Stimulated activated CD4-positive, alpha-beta T cell treated with anti-CD3 and anti-CD28 coated beads, Interleukin-2, amount 100 ng/mL, for 4 hours (primary cell): Measurements from ENCODE around the gene ZSWIM3.

Experiments used
- DNase-seq: peaks from one replicate; pipeline ENCODE4 v3.0.0-alpha.2; 2020; ENCODE audit warnings: low read depth

Gene ZSWIM3

DNA sequence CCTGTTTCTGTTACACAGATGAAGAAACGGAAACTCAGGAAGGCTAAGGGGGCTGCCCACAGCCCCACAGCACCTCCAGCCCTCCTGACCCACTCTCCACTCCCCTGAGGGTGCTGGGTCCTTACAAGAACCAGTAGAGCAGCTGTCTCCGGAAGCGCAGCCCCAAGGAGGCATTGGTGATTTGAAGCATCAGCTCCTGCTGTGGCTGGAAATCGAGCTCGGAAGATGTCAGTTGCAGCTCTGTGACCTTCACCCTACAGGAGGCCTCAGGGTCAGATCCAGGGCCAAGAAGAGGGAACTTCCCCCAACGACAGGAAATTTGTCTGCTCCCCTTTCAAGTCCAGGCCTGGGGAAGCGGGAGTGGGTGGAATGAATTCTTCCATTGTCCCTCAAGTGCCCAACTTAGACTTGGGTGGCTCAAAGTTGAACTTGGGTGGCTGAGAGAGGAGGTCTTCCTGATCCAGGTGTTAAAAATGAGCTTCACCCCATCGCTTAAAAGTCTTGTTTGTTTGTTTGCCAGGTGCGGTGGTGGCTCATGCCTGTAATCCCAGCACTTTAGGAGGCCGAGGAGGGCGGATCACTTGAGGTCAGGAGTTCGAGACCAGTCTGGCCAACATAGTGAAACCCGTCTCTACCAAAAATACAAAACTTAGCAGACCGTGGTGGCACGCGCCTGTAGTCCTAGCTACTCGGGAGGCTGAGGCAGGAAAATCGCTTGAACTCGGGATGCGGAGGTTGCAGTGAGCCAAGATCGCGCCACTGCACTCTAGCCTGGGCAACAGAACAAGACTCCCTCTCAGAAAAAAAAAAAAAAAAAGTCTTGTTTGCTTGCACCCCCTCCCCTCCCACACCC lies 52.6 kb downstream of the ZSWIM3 start:
- DNase-seq = no peak

DNA sequence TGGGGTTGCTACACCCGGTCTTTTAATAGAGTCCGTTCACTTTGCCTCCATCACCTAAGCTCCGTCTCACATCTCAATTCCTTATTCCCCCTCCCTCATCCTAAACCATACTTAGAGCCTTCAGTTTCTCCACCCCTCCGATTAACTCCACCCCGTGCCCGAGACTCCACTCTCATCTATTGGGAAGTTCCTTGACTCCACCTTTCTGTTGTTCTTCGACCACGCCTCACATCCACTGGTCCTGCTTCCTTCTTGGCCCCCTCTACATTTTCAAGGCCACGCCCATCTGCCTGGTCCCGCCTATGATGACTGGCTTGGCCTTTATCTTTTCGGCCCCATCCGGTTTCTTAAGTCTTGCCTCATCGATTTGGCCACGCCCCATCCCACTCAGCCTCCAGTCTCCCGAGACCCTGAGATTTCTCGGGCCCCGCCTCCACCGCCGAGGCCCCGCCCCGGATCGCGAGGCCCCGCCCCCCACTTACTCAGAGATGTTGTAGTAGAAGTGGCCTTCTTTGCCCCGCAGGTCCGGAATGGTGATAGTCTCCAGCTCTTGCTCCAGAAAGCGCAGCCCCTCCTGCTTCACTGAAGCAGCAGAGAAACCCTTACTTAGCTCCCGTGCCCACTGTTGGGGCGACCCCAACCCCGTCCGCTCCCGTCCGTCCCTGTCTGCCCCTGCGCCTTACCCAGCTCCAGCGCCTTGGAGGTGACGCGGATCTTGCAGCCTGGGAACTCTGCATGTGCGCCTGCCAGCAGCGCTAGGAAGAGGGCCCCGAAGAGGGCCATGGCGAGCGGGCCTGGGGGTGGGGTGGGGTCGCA lies 53.5 kb downstream of the ZSWIM3 start:
- peak; percentile 79 for DNase-seq

DNA sequence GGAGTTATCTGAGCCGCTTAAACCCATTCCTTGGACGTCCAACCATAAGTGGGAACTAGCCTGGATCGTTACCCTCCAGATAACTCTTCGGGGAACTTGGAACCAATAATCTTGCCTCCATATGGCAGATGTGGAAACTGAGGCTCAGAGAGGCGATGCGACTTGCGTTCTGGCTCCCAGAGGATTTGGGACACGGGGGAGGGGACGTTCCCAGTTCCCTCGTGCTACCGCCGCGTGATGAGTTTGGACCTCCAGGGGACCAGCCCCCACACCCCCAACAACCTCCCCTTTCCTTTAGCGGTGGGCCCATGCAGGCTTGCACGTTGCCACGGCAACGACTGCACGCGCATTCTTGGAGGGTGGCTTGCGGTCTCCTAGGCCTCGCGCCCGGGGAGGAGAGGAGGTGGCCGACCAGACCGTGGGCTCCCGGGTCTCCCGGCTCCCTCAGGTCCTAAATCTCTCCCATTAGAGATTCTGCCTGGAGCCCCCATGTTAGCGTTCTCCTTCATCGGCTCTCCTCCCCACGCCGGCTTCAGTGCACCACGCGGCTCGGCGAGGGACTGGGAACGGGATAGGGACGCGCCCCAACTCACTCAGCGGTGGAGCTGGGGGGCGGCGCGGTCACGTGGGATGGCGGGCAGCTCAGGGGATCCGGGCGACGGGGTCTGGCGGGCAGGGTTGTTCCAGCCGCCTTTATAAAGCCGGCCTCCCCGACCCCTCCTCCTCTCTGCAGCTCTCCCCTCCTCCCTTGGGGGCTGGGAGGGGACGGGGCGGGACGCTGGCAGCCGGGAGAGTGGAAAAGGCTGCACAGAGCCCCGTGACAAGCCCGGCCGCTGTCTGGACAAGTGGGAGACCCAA lies 54.3 kb downstream of the ZSWIM3 start, which contains the start of gene PLTP:
Gene PLTP, minus strand, starts transcription at position 670 of the 858 bp plus-strand sequence. CDS start 703 bp downstream, outside the sequence.
- DNase-seq = no peak

DNA sequence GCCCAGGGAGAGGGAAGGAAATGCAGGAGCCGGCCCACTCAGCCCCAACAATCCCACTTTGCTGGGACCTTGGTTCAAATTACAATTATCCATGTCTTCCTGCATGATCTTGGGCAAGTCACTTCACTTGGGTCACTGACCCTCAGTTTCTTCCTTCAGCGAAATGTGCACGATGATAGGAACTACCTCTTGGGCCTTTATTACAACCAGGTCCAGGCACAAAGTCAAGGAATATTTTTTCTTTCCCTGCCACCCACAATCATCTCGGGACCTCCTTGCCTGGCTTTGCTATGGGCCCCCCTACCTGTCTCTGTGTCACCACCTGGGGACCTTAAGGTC lies 54.9 kb downstream of the ZSWIM3 start:
- DNase-seq = no peak

DNA sequence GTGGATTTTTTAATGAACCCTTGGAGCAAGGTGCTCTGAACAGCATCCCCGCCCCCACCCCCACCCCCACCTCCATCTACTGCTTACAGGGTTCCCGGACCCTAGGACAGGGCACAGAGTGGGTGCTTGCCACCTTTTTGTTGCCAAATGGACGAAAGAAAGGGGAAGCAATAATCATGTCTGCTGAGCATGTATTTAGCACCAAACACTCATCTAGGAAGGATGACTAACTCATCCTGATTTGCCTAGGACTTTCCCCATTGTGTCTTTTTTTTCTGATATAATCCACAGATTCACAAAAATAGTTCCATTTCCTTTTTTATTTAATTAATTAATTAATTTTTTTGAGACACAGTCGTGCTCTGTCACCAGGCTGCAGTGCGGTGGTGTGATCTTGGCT lies 55.7 kb downstream of the ZSWIM3 start:
- no peak for DNase-seq

DNA sequence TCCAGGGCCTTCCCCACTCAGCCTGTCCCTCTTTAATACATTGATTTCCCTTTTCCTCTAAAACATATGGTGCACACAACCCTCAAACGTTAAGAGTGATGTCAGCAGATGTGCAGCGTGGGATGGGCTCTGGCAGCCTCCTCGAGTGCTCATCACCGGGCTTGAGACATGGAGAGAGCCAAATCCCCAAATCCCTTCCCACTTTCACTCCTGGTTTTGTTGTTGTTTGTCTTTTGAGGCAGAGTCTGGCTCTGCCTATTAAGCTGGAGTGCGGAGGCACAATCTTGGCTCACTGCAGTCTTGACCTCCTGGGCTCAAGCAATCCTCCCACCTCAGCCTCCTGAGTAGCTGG lies 60.4 kb downstream of the ZSWIM3 start:
- no peak for DNase-seq

DNA sequence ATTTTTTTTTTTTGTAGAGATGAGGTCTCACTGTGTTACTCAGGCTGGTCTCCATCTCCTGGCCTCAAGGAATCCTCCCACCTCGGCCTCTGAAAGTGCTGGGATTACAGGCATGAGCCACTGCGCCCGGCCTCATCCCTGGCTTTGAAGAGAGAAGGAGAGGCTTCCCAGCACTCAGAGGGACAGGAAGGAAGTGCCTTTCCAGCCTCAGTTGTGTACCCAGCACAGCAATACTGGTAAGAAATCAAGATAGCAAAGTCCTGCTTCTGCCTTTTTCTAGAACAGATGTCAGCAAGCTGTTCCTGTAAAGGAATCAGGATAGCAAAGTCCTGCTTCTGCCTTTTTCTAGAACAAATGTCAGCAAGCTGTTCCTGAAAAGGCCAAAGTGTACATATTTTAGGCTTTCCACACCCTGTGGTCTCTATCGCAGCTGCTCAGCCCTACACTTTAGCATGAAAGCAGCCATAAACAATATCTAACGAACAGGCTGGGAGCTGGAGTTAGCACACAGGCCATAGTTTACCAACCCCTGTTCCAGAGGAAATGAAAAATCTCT lies 60.8 kb downstream of the ZSWIM3 start:
- no peak for DNase-seq

DNA sequence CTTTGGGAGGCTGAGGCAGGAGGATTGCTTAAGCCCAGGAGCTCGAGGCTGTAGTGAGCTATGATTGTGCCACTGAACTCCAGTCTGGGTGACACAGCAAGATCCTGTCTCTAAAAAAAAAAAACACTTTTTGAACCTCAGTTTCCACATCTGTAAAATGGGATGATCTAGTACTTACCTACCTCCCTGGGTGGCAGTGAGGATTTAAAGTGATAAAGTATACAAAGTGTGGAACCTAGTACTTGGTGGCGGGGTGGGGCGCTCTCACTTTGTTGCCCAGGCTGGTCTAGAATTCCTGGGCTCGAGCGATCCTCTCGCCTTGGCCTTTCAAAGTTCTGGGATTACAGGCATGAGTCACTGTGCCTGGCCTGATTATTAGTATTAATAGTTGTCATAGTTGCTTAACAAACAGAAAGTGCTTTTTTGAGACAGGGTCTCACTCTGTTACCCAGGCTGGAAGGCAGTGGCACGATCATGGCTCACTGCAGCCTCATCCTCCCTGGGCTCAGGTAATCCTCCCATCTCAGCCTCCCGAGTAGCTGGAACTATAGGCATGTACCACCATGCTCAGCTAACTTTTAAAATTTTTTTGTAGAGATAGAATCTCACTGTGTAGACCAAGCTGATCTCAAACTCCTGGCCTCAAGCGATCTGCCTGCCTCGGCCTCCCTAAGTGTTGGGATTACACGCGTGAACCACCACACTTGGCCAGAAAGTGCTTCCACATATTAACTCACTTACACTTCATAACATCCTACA lies 61.5 kb downstream of the ZSWIM3 start:
- DNase-seq = no peak

DNA sequence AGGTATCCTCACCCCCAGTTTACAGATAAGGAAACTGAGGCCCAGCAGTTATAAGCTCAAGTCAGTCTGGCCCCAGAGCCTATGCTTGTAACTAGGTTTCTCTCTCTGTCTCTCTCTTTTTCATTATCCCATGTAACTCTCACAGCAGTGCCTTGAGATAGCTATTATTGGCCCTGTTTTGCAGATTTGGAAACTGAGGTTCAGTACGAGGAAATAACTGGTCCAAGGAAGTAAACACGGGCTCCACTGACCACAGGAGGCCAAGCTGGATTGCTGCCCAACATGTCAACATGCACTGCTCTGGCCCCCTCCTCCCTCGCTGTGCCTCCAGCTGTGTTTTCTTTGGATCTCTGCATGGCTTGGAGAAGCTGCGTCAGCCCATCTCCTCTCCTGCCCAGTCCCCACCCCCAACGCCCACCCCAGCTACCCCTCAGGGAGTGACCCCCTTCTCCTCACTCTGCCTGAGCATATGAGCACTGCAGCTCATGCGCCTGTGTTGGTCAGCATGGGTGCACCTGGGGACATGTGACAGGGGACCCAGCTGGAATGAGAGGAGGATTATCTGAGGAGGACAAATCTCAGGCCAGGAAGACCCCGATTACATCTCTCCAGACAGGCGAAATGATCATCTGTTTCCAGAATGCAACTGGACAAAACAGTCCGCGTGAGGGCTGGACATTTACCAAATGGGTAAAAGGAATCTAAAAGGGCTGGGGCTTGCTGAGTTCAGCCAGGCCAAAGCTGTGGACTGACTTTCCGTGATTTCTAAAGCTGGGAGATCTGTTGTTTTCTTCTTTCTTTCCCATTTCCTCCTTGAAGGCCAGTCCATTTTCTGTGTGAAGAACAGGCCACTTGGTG lies 62.4 kb downstream of the ZSWIM3 start:
- DNase-seq = no peak

DNA sequence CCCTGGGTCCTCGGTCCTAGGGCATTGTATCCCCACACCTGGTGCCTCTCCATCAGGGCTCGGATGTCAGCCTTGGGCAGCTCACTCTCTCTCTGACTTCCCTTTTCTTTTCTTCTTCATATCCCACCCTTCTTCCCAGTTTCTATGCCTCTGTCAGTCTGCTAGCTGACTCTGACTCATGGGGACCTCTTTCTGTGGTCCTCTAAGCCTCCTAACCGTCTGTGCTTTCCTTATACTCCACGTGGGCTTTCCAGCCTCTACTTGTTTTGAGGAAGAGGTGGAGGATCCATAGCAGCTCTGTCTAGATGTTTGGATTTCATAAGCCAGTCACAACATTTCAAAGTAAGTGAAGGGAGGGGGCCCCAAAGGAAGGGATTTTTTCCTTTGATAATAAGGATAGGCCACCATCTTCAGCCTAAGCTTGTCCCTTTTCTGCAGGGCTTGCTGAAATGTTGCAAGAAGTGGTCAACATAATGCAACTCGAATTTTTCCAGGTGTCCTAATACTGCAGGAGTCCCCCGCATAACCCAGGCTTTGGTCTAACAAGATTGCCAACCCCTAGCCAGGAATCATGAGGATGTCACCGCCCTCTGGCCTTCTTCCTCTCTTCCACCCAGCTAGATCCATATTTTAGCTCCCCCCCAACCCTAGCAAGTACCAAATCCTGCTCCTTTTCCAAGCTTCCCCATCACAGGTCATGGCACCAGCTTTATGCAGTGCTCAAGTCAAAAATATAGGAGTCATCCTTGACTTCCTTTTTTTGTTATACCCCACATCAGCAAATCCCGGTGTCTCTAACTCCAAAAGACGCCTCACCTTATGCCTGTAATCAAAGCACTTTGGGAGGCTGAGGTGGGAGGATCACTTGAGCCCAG lies 63.3 kb downstream of the ZSWIM3 start:
- no peak for DNase-seq

DNA sequence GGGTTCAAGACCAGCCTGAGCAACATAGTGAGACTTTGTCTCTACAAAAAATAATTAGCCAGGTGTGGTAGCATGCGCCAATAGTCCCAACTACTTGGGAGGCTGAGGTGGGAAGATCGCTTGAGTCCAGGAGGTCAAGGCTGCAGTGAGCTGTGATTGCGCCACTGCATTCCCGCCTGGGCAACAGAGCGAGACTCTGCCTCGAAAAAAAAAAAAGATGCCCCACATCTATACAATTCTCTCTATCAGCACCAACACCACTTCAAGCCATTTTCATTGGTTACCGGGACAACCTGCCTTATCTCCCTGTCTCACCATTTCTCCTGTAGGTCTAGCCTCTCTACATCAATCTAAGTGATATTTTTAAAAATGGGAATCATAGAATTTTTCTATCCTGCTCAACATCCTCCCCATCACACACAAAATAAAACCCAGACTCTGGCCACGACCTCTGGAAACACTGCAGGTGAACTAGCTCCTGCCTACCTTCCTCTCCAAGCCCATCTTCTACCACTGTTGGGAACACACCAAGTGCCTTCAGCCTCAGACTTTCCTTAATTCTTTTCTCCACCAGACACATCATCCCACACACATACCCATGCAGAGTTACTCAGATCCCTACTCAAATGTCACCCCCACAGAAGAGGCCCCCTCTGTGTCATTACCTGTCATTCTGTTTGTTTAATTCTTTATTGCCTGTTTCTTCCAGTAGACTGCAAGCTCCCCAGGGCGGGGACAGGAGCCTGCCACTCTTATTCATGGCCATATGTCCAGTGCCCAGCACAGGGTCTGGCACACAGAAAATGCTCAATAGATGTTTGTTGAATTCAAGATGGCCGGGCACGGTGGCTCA lies 64.1 kb downstream of the ZSWIM3 start:
- DNase-seq = no peak

DNA sequence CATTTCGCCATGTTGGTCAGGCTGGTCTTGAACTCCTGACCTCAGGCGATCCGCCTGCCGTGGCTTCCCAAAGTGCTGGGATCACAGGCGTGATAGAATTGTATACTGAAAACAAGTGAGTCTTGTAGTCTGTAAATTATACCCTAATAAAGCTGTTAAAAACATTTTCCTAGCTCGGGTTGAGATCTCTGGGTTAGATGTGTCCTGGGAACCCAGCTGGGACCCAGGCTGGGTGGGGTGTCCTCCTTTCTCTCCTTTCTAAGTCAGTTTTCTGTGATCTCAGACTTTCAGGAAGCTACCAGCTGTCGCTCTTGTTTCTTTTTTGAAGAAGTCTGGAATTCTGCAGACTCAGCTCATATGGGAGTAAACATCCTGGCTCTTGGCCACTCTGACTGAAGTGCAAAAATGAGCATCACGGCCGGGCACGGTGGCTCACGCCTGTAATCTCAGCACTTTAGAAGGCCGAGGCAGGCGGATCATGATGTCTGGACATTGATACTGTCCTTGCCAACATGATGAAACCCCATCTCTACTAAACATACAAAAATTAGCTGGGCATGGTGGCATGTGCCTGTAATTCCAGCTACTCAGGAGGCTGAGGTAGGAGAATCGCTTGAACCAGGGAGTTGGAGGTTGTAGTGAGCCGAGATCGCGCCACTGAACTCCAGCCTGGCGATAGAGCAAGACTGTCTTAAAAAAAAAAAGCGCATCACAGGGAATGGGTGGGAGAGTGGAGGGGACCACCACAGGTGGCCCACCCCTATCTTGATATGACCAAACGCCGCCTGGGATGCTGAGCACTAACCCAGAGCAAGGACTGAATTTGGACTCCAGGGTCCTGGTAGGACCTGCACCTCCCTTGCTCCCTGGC lies 67.2 kb downstream of the ZSWIM3 start:
- DNase-seq = no peak

DNA sequence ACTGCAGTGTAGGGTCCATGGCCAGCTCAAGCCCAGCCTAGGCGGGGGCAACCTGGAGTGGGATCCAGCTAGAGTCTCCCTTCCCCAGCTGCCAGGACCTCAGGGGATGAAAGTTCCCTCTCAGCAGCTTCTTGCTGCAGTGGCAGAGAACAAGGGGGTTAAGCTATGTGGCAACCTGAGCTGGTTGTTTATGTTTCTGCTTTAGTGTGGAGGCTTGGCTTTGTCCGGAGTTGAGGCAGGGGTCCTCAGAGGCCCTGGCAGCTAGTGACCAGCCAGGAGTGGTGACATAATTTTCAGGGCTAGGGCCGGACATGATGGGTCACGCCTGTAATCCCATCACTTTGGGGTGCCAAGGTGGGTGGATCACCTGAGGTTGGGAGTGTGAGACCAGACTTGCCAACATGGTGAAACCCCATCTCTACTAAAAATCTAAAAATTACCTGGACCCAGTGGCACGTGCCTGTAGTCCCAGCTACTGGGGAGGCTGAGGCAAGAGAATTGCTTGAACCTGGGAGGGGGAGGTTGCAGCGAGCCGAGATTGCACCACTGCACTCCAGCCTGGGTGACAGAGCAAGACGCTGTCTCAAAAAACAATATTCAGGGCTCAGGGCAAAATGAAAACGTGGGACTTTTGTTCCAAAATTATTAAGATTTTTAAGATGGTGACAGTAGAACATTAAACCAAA lies 68.5 kb downstream of the ZSWIM3 start:
- no peak for DNase-seq

DNA sequence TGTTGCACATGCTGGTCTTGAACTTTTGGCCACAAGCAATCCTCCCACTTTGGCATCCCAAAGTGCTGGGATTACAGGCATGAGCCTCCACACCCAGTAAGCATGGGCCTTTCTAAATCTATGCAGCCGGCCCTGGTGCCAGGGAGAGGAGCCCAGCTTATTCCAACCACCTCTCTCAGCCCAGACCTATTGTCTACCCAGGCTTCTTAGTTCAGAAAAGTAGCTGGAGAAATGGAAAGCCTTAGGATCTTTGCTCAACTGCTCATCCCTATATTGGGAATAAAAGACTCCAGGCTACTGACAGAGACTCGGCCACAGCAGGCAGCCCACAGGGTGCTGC lies 69.3 kb downstream of the ZSWIM3 start:
- DNase-seq = no peak

DNA sequence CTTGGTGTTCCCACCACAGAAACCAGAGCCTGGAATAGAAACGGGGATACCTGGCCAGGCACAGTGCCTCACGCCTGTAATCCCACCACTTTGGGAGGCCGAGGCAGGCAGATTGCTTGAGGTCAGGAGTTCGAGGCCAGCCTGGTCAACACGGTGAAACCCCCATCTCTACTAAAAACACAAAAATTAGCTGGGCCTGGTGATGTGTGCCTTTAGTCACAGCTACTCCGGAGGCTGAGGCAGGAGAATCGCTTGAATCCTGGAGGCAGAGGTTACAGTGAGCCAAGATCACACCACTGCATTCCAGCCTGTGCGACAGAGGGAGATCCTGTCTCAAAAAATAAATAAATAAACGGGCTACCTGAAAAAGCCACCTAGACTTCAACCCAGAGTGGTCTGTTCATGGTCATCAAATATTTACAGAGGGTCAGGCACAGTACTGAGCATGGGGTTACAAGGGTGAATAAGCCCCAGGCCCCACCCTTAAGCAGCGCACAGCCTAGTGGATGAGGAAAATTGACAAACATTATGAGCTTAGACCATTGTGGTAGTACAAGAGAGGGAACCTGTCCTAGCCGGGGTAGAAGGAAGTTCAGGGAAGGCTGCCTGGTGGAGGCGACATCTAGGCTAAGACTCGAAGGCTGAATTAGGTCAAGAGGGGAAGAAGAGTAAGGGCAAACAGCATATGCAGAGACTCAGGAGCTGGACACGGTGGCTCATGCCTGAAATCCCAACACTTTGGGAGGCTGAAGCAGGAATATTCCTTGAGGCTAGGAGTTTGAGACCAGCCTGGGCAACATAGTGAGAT lies 69.9 kb downstream of the ZSWIM3 start:
- no peak for DNase-seq
